A549 (cell line): ENCODE results near the gene ATP6AP1. TPM values are rescaled to one million over a fixed set of nuclear protein-coding genes. Genes with fewer than 3 reads are reported as not detected.
"Not testable (repeated sequence)": the region's sequence is repeated elsewhere in the genome, so short reads cannot be mapped to it uniquely, and the experiment has no call there.

Experiments
- ATAC-seq, 2 experiments: fragments of 200-7000 bp in 1 of 2; fragments of >200 bp in 1 of 2; cut with Nextera tagmentation in 1 of 2; cut with Tn5 transposase in 1 of 2; 3 replicates each; pipeline versions ENCODE4 v1.8.0 to v1.9.1; 2018 to 2020; ENCODE audit warnings: mild to moderate bottlenecking in 1 of 2, moderate library complexity in 1 of 2
- CTCF ChIA-PET: fragments of 300-600 bp; sonication (Branson Sonifier 250); formaldehyde crosslinking; extraction: SDS; loops from one replicate; lab custom pipeline; 2021; ENCODE audit warnings: antibody characterized with exemption, inconsistent platforms; lab: Yijun Ruan, JAX
- POLR2A ChIA-PET: fragments of 350-600 bp; formaldehyde crosslinking; extraction: SDS; loops from one replicate; lab custom pipeline; 2021; ENCODE audit warnings: antibody characterized with exemption, inconsistent platforms; lab: Yijun Ruan, JAX
- DNase-seq, 2 experiments: peaks; one replicate each; pipeline versions ENCODE4 v3.0.0 to v3.0.0-alpha.2; 2011 to 2016; ENCODE audit warnings: low read depth in 1 of 2, low spot score in 1 of 2
- FAIRE-seq: peaks from 2 replicates; lab custom pipeline; 2011; peaks lifted over from hg19 to GRCh38; lab: Jason Lieb, UNC
- H3K27ac ChIP-seq, 2 experiments: fragments of >200 bp; sonication (Bioruptor Twin); formaldehyde crosslinking; 3 replicates each; pipeline ENCODE4 v1.5.1; 2016 to 2017
- H3K4me1 ChIP-seq: fragments of >200 bp; sonication (Bioruptor Twin); formaldehyde crosslinking; 3 replicates; pipeline ENCODE4 v1.6.1; 2016
- H3K4me2 ChIP-seq: fragments of >200 bp; sonication (Bioruptor Twin); formaldehyde crosslinking; 3 replicates; pipeline ENCODE4 v1.6.1; 2016
- H3K4me3 ChIP-seq: fragments of >200 bp; sonication (Bioruptor Twin); formaldehyde crosslinking; 3 replicates; pipeline ENCODE4 v1.5.1; 2016
- H3K9me3 ChIP-seq: fragments of >200 bp; sonication (Bioruptor Twin); formaldehyde crosslinking; 3 replicates; pipeline ENCODE4 v1.6.1; 2016
- CBX2 ChIP-seq: fragments of 200-600 bp; sonication (generic); IDR thresholded peaks from 2 replicates; pipeline ENCODE4 v1.6.1; 2016; ENCODE audit warnings: low read depth, mild to moderate bottlenecking, borderline replicate concordance
- CBX8 ChIP-seq: fragments of 200-600 bp; sonication (generic); IDR thresholded peaks from 2 replicates; pipeline ENCODE4 v1.6.1; 2016
- CHD4 ChIP-seq: fragments of 200-600 bp; sonication (generic); IDR thresholded peaks from 2 replicates; pipeline ENCODE4 v1.6.1; 2016; ENCODE audit warnings: antibody characterized with exemption, mild to moderate bottlenecking, borderline replicate concordance
- EHF ChIP-seq: fragments of 250-450 bp; sonication (Bioruptor Pico); IDR thresholded peaks from 2 replicates; pipeline ENCODE4 v1.5.0; 2020; ENCODE audit warnings: mild to moderate bottlenecking
- EP300 ChIP-seq, 2 experiments: fragments of >200 bp; sonication (Bioruptor Twin); formaldehyde crosslinking; IDR thresholded peaks; 2 replicates in 1 of 2; 3 replicates in 1 of 2; pipeline ENCODE4 v1.6.1; 2016 to 2017
- ESRRA ChIP-seq: fragments of 150-350 bp; IDR thresholded peaks from 2 replicates; pipeline ENCODE4 v1.6.1; 2014; ENCODE audit warnings: mild to moderate bottlenecking, low read length, borderline replicate concordance
- KDM1A ChIP-seq: fragments of 200-600 bp; sonication (generic); IDR thresholded peaks from 2 replicates; pipeline ENCODE4 v1.6.1; 2016; ENCODE audit warnings: low read depth, mild to moderate bottlenecking
- KDM5A ChIP-seq: fragments of 200-600 bp; sonication (generic); IDR thresholded peaks from 2 replicates; pipeline ENCODE4 v1.6.1; 2016; ENCODE audit warnings: antibody characterized with exemption, mild to moderate bottlenecking
- MAFK ChIP-seq: fragments of 450-650 bp; IDR thresholded peaks from 2 replicates; pipeline ENCODE4 v1.6.1; 2014; ENCODE audit not compliant: partially characterized antibody
- PHF8 ChIP-seq: fragments of 200-600 bp; sonication (generic); IDR thresholded peaks from 2 replicates; pipeline ENCODE4 v1.6.1; 2016; ENCODE audit warnings: low read depth, mild to moderate bottlenecking, antibody characterized with exemption, moderate library complexity, borderline replicate concordance
- POLR2A ChIP-seq: IDR thresholded peaks from 2 replicates; pipeline ENCODE4 v1.6.1; 2012; ENCODE audit warnings: mild to moderate bottlenecking, low read length
- RFX5 ChIP-seq: fragments of 450-650 bp; IDR thresholded peaks from 2 replicates; pipeline ENCODE4 v1.7.1; 2014; ENCODE audit warnings: antibody characterized with exemption, mild to moderate bottlenecking, moderate library complexity
- RNF2 ChIP-seq: fragments of 200-600 bp; sonication (generic); IDR thresholded peaks from 2 replicates; pipeline ENCODE4 v1.6.1; 2016; ENCODE audit warnings: low read depth, mild to moderate bottlenecking, antibody characterized with exemption, moderate library complexity, borderline replicate concordance
- SREBF2 ChIP-seq: fragments of 450-650 bp; IDR thresholded peaks from 2 replicates; pipeline ENCODE4 v1.6.1; 2014; ENCODE audit warnings: mild to moderate bottlenecking, moderate library complexity
- ZC3H11A ChIP-seq: fragments of 450-650 bp; IDR thresholded peaks from 2 replicates; pipeline ENCODE4 v1.6.1; 2014; ENCODE audit warnings: antibody characterized with exemption, mild to moderate bottlenecking
- WGBS: methylation state at CpG from one replicate; pipeline ENCODE4 v1.1.6; 2017; ENCODE audit errors: missing lambda C conversion rate; 5-methylcytosine and 5-hydroxymethylcytosine counted together
- polyA plus RNA-seq, 4 experiments: library from polyadenylated mRNA; depleted of rRNA in 3 of 4; stranded (reverse); fragments of >200 nt; fragmentation: RNase III in 1 of 4; extraction: RNeasy Plus Mini Kit Qiagen cat#74134 plus additional on column Dnase treatment in 1 of 4; gene quantifications; 2 replicates in 3 of 4; 3 replicates in 1 of 4; pipeline ENCODE4 v1.2.3, GENCODE V29; 2011 to 2017
- TF ChIP-seq, protein P1 (sequence below): IDR thresholded peaks from 2 replicates; pipeline ENCODE4 v1.6.1; 2012
- TF ChIP-seq, protein P2 (sequence below): fragments of 250-450 bp; sonication (Bioruptor Pico); IDR thresholded peaks from 2 replicates; pipeline ENCODE4 v1.5.0; 2020; ENCODE audit warnings: low read depth, mild to moderate bottlenecking, moderate library complexity
- TF ChIP-seq, protein P3 (sequence below): fragments of >200 bp; sonication (Bioruptor Twin); formaldehyde crosslinking; IDR thresholded peaks from 2 replicates; pipeline ENCODE4 v1.6.1; 2016

The ATP6AP1 gene
- polyA plus RNA-seq, 2 of the 4 experiments (the other 2 are of a cell fraction) = 62.6 to 81.7 TPM

DNA sequence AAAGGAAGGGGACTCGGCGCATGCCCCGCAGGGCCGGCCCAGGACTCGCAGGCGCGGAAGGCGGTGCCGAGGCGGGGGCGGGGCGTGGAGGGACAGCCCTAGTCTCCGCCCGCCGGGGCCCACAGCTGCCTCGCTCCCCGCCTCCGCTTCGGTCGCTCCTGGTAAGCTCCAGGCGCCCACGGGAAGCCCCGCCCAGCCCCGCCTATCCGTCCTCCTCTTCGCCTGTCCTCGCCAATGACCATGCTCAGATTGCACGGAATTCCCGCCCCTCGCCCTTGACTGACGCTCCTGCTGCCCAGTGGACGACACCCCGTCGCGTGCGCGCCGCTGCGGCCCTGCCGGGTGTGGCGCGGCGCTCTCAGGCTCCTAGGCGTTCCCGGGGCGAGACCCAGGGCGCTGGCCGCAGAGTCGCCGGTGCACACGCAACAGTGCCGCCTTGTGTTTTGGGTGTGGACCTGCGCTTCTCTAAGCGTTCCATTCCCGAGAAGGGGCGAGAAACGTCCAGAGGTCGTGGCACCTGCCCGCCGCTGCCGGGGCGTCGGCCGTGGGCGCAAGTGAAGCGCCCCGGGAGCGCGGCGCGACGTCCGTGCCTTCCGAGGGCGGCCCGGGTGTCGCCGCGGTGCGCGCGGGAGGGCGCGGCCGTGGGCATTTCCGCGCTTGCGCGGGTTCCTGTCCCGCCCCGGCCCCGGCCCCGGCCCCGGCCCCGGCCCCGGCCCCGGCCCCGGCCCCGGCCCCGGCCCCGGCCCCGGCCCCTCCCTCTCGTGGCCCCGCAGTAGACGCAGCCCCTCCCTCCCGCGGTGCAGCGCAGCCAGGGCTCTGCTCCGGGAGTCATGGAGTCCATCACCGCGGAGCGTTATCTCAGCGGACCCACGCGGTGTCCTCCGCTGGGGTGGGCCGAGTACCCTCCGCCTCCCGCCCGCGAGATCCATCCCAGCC, 38.4 kb upstream of the ATP6AP1 start:
- Histone ChIP-seq H3K4me3 (0 out of 3 replicates have a peak overlapping the region, but pooled peaks have one; percentile 31), H3K27ac (peak overlapping the region; percentile 53 to 79; a peak in 4 of 6 replicates)
- H3K9me3 ChIP-seq, H3K4me2 ChIP-seq, H3K4me1 ChIP-seq, POLR2A ChIA-PET, DNase-seq, CTCF ChIA-PET: not testable (repeated sequence)
- FAIRE-seq (peak; percentile 77), ATAC-seq (peak; percentile 56 to 76)
- WGBS = no CpG with 5 or more reads among the region's 121 CpGs

DNA sequence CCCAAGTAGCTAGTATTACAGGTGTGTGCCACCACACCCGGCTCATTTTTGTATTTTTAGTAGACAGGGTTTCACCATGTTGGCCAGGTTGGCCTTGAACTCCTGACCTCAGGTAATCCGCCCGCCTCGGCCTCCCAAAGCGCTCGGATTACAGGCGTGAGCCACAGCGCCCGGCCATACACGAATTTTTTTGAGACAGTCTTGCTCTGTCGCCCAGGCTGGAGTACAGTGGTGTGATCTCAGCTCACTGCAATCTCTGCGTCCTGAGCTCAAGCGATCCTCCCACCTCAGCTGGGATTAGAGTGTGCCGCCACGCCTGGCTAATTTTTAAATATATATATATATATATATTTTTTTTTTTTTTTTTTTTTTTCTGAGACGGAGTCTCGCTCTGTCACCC, 32.1 kb upstream of the ATP6AP1 start:
- DNase-seq, POLR2A ChIA-PET, ATAC-seq, FAIRE-seq, H3K9me3 ChIP-seq: not testable (repeated sequence)
- WGBS = 92% methylated on average over 15 of the region's 17 CpGs
- Histone ChIP-seq H3K27ac (peak overlapping the region; percentile 96 to 100), H3K4me1 (peaks cover 15% of the 10 kb centered on the region; the same call in 2 of the 3 replicates), H3K4me2 (peak overlapping the region; percentile 76), H3K4me3 (peak overlapping the region; percentile 88)
- CTCF ChIA-PET = interaction anchor here (1.2 to 4.7 kb wide), 2 partner anchors 22 to 23 kb away, joined by 7 to 28 read pairs; partner anchors contain the start of gene FLNA

DNA sequence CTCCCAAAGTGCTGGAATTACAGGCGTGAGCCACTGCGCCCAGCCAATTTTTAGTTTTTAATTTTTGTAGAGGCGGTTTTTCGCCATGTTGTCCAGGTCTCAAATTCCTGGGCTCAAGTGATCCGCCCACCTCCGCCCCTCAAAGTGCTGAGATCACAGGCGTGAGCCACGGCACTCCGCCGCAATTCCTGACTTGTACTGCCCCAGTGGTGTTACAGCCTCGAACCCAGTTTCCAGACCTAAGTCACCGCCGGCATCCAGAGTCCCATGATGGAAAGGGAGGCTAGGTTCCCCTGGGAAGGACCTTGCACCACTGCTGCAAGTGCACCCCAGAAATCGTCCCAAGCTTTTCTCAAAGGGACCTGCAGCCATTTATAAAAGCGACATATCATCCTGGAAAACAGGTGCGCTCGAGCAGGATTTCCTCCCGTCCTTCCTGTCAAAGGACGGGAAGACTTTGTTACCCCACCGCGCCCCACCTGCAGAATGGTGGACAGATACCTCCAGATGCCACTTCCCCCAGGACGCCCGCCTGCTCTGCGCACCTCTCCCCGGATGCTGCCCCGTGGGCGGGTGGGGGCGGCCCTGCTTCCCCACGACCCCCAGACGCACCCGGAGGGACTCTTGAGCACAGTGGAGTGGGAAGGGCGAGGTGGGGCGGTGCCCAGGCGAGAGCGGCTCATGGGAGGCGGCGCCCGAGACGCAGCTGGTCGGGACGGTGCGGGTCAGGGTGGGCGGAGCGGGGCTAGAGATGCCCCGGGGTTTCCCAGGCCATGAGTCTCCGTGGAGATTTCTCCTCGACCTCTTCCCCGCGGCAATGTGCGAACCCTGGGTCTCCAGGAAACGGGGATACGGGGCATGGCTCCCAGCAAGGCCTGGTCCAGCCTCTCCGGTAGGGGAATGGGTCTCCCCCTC, 31.2 kb upstream of the ATP6AP1 start:
- no peak for FAIRE-seq
- peak overlapping the region; percentile 88 for H3K4me3 ChIP-seq
- under 1% methylated on average over 19 of the region's 53 CpGs for WGBS
- peak; percentile 61 to 82 for DNase-seq
- peak overlapping the region; percentile 76 for H3K4me2 ChIP-seq
- POLR2A ChIA-PET = interaction anchor here (0.6 to 2.1 kb wide), 18 partner anchors 10 to 146 kb away, joined by 3 to 19 read pairs (median 4); partner anchors contain the start of genes ATP6AP1, DNASE1L1, EMD and PLXNA3
- peaks cover 18% of the 10 kb centered on the region; the same call in 2 of the 3 replicates for H3K4me1 ChIP-seq
- CTCF ChIA-PET = interaction anchor here (0.5 to 4.7 kb wide), 8 partner anchors 10 to 90 kb away, joined by 3 to 28 read pairs (median 4); partner anchors contain the start of genes DNASE1L1, FLNA and TAFAZZIN
- no peaks in the 10 kb centered on the region for H3K9me3 ChIP-seq
- peak overlapping the region; percentile 96 to 100 for H3K27ac ChIP-seq
- ATAC-seq = peak; percentile 63 to 81
- TF ChIP-seq MAFK (no peak), PHF8 (peak; percentile 30; the same call in 1 of the 2 replicates), CBX2 (no peak), EHF (CRISPR knock-in tag) (no peak), KDM5A (no peak), POLR2A (peak; percentile 49), EP300 (IDR thresholded peaks at IDR 0.05) (no peak)

DNA sequence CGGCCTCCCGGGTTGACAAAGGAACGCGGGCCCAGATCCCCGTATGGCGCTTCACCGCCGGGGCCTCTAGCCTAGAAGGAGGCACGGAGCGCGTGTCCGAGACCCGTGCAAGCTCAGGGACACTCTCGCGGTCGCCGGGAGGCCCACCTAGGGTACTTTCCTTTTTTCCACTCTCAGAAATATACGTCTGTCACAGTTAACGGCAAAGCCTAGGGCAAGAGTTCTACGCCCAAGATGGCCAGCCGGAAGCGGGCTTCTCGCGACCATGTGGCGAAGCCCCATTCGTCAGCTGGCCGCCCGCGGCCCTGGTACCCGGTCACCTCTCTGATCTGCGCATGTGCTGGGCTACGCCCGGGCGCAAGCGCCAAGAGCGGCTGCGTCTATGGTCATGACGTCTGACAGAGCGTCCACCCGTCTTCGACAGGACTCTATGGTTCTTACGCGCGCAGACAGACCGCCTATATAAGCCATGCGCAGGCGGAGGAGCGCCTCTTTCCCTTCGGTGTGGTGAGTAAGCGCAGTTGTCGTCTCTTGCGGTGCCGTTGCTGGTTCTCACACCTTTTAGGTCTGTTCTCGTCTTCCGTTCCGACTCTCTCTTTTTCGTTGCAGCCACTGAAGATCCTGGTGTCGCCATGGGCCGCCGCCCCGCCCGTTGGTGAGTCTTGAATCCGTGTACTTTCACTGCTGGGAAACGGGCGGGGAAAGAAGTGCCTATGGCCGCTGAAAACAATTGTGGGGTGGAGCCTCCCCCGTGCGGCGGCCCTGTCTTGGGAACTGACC, 30.4 kb upstream of the ATP6AP1 start, which contains the start of gene RPL10:
RPL10 (plus strand) TSS at position 490 of the 780 bp plus-strand sequence; CDS start at position 633, 143 bp downstream.
- peaks cover 18% of the 10 kb centered on the region; the same call in 2 of the 3 replicates for H3K4me1 ChIP-seq
- WGBS = 1% methylated on average over 55 of the region's 69 CpGs
- H3K4me2 ChIP-seq = peak within 1 kb of the TSS; percentile 89
- H3K4me3 ChIP-seq = peak within 1 kb of the TSS; percentile 88
- FAIRE-seq (peak; percentile 90), DNase-seq (peak; percentile 96 to 99), ATAC-seq (peak; percentile 60 to 63)
- POLR2A ChIA-PET = interaction anchor here (0.6 to 2.1 kb wide), 18 partner anchors 9 to 145 kb away, joined by 3 to 19 read pairs (median 4); partner anchors contain the start of genes ATP6AP1, DNASE1L1, EMD and PLXNA3
- peak within 1 kb of the TSS; percentile 96 to 100 for H3K27ac ChIP-seq
- no peaks in the 10 kb centered on the region for H3K9me3 ChIP-seq
- CTCF ChIA-PET = interaction anchor here (0.5 to 4.7 kb wide), 11 partner anchors 9 to 137 kb away, joined by 3 to 28 read pairs (median 5); partner anchors contain the start of genes DNASE1L1, FLNA and TAFAZZIN
- TF ChIP-seq SREBF2 (no peak), KDM5A (no peak), ESRRA (no peak), EP300 (IDR thresholded peaks at IDR 0.05) (no peak), KDM1A (no peak), CBX8 (no peak), RNF2 (no peak), RFX5 (no peak), CBX2 (no peak), POLR2A (peak; percentile 99), ZC3H11A (no peak), PHF8 (peak; percentile 82), CHD4 (no peak)
- TF ChIP-seq, protein P1, sequence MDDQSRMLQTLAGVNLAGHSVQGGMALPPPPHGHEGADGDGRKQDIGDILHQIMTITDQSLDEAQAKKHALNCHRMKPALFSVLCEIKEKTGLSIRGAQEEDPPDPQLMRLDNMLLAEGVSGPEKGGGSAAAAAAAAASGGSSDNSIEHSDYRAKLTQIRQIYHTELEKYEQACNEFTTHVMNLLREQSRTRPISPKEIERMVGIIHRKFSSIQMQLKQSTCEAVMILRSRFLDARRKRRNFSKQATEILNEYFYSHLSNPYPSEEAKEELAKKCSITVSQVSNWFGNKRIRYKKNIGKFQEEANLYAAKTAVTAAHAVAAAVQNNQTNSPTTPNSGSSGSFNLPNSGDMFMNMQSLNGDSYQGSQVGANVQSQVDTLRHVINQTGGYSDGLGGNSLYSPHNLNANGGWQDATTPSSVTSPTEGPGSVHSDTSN = peak; percentile 78; the same call in 1 of the 2 replicates
- TF ChIP-seq, protein P2, sequence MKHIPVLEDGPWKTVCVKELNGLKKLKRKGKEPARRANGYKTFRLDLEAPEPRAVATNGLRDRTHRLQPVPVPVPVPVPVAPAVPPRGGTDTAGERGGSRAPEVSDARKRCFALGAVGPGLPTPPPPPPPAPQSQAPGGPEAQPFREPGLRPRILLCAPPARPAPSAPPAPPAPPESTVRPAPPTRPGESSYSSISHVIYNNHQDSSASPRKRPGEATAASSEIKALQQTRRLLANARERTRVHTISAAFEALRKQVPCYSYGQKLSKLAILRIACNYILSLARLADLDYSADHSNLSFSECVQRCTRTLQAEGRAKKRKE (CRISPR knock-in tag) = peak; percentile 77; the same call in 1 of the 2 replicates
- TF ChIP-seq, protein P3, sequence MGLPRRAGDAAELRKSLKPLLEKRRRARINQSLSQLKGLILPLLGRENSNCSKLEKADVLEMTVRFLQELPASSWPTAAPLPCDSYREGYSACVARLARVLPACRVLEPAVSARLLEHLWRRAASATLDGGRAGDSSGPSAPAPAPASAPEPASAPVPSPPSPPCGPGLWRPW = no peak
